ENCODE measurements around the gene CHM.

GRCh38 chrX:85914431-85914830 is 132.9 kb downstream of the CHM start:
- TF ChIP-seq POLR2A (IDR thresholded peaks at IDR 0.05; ENCODE audit: low read length) = no peak
- TF ChIP-seq GATA1 (IDR thresholded peaks at IDR 0.05; ENCODE audit: low read depth, low read length) = no peak
